ENCODE results near the gene AKR7A3. TPM values are rescaled to one million over a fixed set of nuclear protein-coding genes. Genes with fewer than 3 reads are reported as not detected.

AKR7A3 gene
- total RNA-seq, 1 donor from 2014 or later: 11.7 TPM

- Histone ChIP-seq H3K27ac (peak overlapping the region; percentile 83 to 93), H3K27me3 (no peaks in the 10 kb centered on the region), H3K4me1 (peaks cover 0 to 13% of the 10 kb centered on the region in 2 donors), H3K9me3 (no peaks in the 10 kb centered on the region), H3K4me3 (peak overlapping the region; percentile 71 to 96), H3K36me3 (peaks cover 3 to 6% of the 10 kb centered on the region in 2 donors)
- TF ChIP-seq CTCF (IDR thresholded peaks at IDR 0.05): no peak
- intact Hi-C loops (cut with DNase I): loop anchor here (1.0 to 10.0 kb wide), 5 partner anchors 76 to 388 kb away; partner anchors contain the start of genes CAPZB and NBL1
- no peak for DNase-seq (ENCODE audit: low spot score in 2 of 2)
Measured at GRCh38 chr1:19312782-19313635, 24.4 kb upstream of the AKR7A3 start.

DNA sequence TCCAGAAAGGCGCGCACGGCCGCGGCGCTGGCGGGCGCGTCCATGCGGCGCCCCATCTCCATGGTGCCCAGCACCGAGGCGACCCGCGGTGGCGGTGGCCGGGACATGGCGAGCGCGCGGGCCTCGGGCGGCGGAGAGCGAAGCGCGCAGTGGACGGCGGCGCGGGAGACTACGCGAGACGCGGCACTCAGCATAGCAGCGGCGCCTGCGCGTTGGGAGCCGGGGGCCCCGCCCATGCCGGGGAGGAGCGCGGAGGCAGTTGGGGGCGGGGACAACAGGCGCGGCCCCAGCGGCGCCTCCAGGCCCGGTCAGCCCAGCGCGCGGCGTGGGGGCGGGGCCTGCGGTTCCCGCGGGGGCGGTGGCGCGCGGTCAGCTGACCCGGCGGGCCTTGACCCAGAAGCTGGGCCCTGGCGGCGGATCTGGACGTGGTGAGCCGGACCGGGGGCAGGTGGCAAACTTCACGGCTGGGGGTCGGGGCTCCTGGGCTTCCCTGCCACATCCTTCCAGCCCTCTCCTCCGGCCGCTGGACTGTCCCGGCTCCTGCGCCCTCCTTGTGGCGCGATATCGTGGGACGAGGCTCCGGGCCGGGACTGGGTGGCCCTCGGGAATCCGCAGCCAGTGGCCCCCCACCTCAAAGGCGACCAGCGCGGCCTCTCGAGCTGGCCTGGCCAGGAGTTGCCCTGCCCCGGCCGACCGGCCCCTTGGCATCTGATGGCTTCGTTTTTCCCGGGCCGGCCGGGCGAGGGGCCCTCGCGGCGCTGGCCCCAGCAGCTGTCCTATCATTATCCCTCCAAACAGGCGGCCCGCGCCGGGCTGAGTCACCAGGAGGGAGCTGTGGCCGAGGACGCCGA is 23.6 kb upstream of the AKR7A3 start, which contains the start of the genes AKR7A2 and SLC66A1:
AKR7A2 (minus strand) TSS at position 214 of the 851 bp plus-strand sequence; CDS start at position 194, 20 bp downstream.
SLC66A1 (plus strand) TSS at position 396 of the 851 bp plus-strand sequence. CDS start 5,352 bp downstream, outside the sequence.
- Histone ChIP-seq H3K27me3 (no peaks in the 10 kb centered on the region), H3K9me3 (no peaks in the 10 kb centered on the region), H3K4me3 (peak within 1 kb of the TSS; percentile 71 to 96), H3K4me1 (peaks cover 0 to 13% of the 10 kb centered on the region in 2 donors), H3K36me3 (peaks cover 12 to 13% of the 10 kb centered on the region in 2 donors), H3K27ac (peak within 1 kb of the TSS; percentile 83 to 93)
- intact Hi-C loops (cut with DNase I): loop anchor here (1.0 to 10.0 kb wide), 5 partner anchors 77 to 387 kb away; partner anchors contain the start of genes CAPZB and NBL1
- DNase-seq (ENCODE audit: low spot score in 2 of 2): peak; percentile 78 to 96
- no peak for TF ChIP-seq CTCF (IDR thresholded peaks at IDR 0.05)

GRCh38 chr1:19311503-19311930 is 22.9 kb upstream of the AKR7A3 start:
- Histone ChIP-seq H3K27ac (peak overlapping the region; percentile 4 to 50), H3K9me3 (no peaks in the 10 kb centered on the region), H3K36me3 (peaks cover 17 to 18% of the 10 kb centered on the region in 2 donors), H3K27me3 (no peaks in the 10 kb centered on the region), H3K4me1 (peaks cover 0 to 13% of the 10 kb centered on the region in 2 donors), H3K4me3 (peak overlapping the region; percentile 71 to 96)
- intact Hi-C loops (cut with DNase I): loop anchor here (10.0 kb wide), 1 partner anchor 387 kb away; no protein-coding TSS in a partner anchor
- no peak for DNase-seq (ENCODE audit: low spot score in 2 of 2)
- no peak for TF ChIP-seq CTCF (IDR thresholded peaks at IDR 0.05)

DNA sequence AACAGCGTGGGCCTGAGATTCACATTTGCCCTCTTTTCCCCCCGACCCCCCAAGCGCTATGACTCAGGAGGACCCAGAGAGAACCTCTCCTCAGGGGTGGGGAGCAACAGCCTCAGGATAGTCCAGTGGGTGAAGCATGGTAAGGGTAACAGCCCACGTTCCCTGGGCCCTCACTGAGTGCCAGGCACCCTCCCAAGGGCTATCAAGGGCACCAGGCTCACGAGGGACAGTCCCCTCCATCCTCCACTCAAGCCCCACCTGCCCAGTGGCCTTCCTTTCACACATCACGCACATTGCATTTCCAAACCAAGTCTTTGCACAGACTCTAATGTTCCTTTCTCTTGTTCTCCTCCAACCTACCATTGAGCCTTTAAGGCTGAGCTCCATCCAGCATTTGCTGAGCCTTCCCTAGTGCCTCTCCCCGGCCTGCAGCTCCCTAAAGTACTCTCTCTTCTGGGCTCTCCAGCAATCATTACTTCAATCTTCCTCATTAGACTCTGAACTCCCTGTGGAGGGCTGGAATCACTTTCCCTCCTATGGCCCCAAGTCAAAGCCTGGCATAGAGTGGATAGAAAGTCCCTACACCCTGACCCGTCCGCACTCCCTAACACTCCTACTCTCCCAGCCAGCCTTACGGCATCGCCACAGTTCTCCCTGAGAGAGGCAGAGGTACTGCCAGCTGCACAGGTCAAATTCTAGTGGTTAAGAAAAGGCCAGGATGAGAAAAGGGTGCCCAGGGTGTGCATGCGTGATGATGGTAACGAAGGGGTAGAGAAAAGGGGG is 22.3 kb upstream of the AKR7A3 start:
- H3K4me3 ChIP-seq: peak overlapping the region; percentile 71 to 96
- peaks cover 0 to 13% of the 10 kb centered on the region in 2 donors for H3K4me1 ChIP-seq
- no peaks in the 10 kb centered on the region for H3K27me3 ChIP-seq
- peaks cover 23 to 24% of the 10 kb centered on the region in 2 donors for H3K36me3 ChIP-seq
- DNase-seq (ENCODE audit: low spot score in 2 of 2): no peak
- H3K9me3 ChIP-seq: no peaks in the 10 kb centered on the region
- TF ChIP-seq CTCF (IDR thresholded peaks at IDR 0.05): no peak
- peak overlapping the region in 1 of 2 donors; percentile 50 for H3K27ac ChIP-seq
- intact Hi-C loops (cut with DNase I): loop anchor here (10.0 kb wide), 1 partner anchor 386 kb away; no protein-coding TSS in a partner anchor
